BLaER1 treated with 17β-estradiol and CSF1 and Interleukin-3, amounts not matched to agents 10 nM and 100 nM (cell line): Measurements from ENCODE around the gene NACC2.

Source experiments
- H3K27ac ChIP-seq, 11 experiments: shearing (Covaris generic); formaldehyde crosslinking; 2 replicates each; pipeline ENCODE4 v1.8.1; 2022
- H3K27me3 ChIP-seq, 11 experiments: shearing (Covaris generic); formaldehyde crosslinking; 2 replicates each; pipeline ENCODE4 v1.8.1; 2022
- H3K36me3 ChIP-seq, 11 experiments: shearing (Covaris generic); formaldehyde crosslinking; 2 replicates each; pipeline ENCODE4 v1.8.1; 2022
- H3K4me1 ChIP-seq, 10 experiments: shearing (Covaris generic); formaldehyde crosslinking; 2 replicates each; pipeline ENCODE4 v1.8.1; 2022
- H3K4me2 ChIP-seq, 11 experiments: shearing (Covaris generic); formaldehyde crosslinking; 2 replicates each; pipeline ENCODE4 v1.8.1; 2022
- H3K4me3 ChIP-seq, 10 experiments: shearing (Covaris generic); formaldehyde crosslinking; 2 replicates each; pipeline ENCODE4 v1.8.1; 2022
- H3K9ac ChIP-seq, 11 experiments: shearing (Covaris generic); formaldehyde crosslinking; 2 replicates each; pipeline ENCODE4 v1.8.1; 2022
- H3K9me3 ChIP-seq, 11 experiments: shearing (Covaris generic); formaldehyde crosslinking; replicated peaks in 1 of 11; 2 replicates each; pipeline ENCODE4 v1.8.1; 2022
- H4K20me1 ChIP-seq, 11 experiments: shearing (Covaris generic); formaldehyde crosslinking; 2 replicates each; pipeline ENCODE4 v1.8.1; 2022
- Cebpa-rat ChIP-seq, 11 experiments: shearing (Covaris generic); IDR thresholded peaks; 2 replicates each; pipeline ENCODE4 v1.8.1; 2022

NACC2 gene

GRCh38 chr9:136096505-136097001, 1.5 kb upstream of the NACC2 start:
- no peaks in the 10 kb centered on the region; a peak in 1 of 22 replicates for H3K36me3 ChIP-seq
- H3K4me3 ChIP-seq = no peak overlapping the region
- no peak for TF ChIP-seq Cebpa-rat (IDR thresholded peaks at IDR 0.05)
- H3K4me1 ChIP-seq = peaks cover 27 to 61% (median 36%) of the 10 kb centered on the region in 10 experiments
- peaks cover 36 to 76% (median 73%) of the 10 kb centered on the region in 11 experiments for H3K27me3 ChIP-seq
- peaks cover 0 to 24% (median 0%) of the 10 kb centered on the region in 11 experiments; a peak in 8 of 22 replicates for H4K20me1 ChIP-seq
- no peak overlapping the region for H3K27ac ChIP-seq
- H3K9me3 ChIP-seq = no peaks in the 10 kb centered on the region
- H3K9ac ChIP-seq = no peak overlapping the region
- peak overlapping the region in 3 of 11 experiments; percentile 94 to 98 (median 94); a peak in 3 of 22 replicates for H3K4me2 ChIP-seq

GRCh38 chr9:136093995-136094881, 851 bp downstream of the NACC2 start:
- peak overlapping the region in 7 of 11 experiments; percentile 35 to 89 (median 71); a peak in 15 of 22 replicates for H3K9ac ChIP-seq
- peak overlapping the region in 6 of 11 experiments; percentile 7 to 76 (median 63); a peak in 9 of 22 replicates for H3K27ac ChIP-seq
- H3K9me3 ChIP-seq = no peaks in the 10 kb centered on the region
- peaks cover 0 to 47% (median 0%) of the 10 kb centered on the region in 11 experiments; a peak in 8 of 22 replicates for H4K20me1 ChIP-seq
- no peaks in the 10 kb centered on the region; a peak in 1 of 22 replicates for H3K36me3 ChIP-seq
- peak overlapping the region; percentile 74 to 98 (median 82) for H3K4me2 ChIP-seq
- peaks cover 36 to 83% (median 75%) of the 10 kb centered on the region in 11 experiments for H3K27me3 ChIP-seq
- no peak for TF ChIP-seq Cebpa-rat (IDR thresholded peaks at IDR 0.05)
- peak overlapping the region; percentile 48 to 86 (median 61); a peak in 19 of 20 replicates for H3K4me3 ChIP-seq
- H3K4me1 ChIP-seq = peaks cover 30 to 71% (median 51%) of the 10 kb centered on the region in 10 experiments

- H4K20me1 ChIP-seq = peaks cover 0 to 52% (median 0%) of the 10 kb centered on the region in 11 experiments; a peak in 8 of 22 replicates
- H3K9ac ChIP-seq = peak overlapping the region in 4 of 11 experiments; percentile 71 to 89 (median 82); a peak in 6 of 22 replicates
- H3K36me3 ChIP-seq = no peaks in the 10 kb centered on the region; a peak in 1 of 22 replicates
- peaks cover 29 to 79% (median 68%) of the 10 kb centered on the region in 11 experiments for H3K27me3 ChIP-seq
- H3K27ac ChIP-seq = peak overlapping the region in 2 of 11 experiments; percentile 58 to 75; a peak in 4 of 22 replicates
- H3K9me3 ChIP-seq = no peaks in the 10 kb centered on the region
- H3K4me2 ChIP-seq = peak overlapping the region in 10 of 11 experiments; percentile 74 to 98 (median 83); a peak in 14 of 22 replicates
- no peak for TF ChIP-seq Cebpa-rat (IDR thresholded peaks at IDR 0.05)
- H3K4me1 ChIP-seq = peaks cover 30 to 71% (median 52%) of the 10 kb centered on the region in 10 experiments
- peak overlapping the region in 6 of 10 experiments; percentile 58 to 86 (median 76); a peak in 9 of 20 replicates for H3K4me3 ChIP-seq
Measured at GRCh38 chr9:136093346-136093986, 1.6 kb downstream of the NACC2 start.

DNA sequence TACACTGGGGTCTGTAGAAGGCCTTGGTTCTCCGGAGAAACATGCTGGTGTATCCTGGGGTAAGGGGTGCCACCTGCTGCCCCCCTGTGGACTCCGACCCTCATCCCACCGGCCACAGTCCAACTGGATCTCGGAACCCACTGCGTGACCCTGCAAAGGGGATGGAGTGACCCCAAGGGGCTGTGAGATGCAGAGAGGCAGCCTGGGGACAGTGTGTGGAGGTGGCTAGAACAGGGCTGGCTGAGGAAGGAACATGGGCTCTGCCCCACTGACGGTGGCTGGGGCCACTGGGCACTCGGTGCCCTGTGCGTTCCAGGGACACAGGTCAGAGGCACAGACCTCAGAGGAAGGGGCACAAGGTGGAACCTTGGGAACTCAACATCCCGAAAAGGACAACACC, 2.3 kb downstream of the NACC2 start:
- peak overlapping the region in 3 of 11 experiments; percentile 35 to 89 (median 88); a peak in 3 of 22 replicates for H3K9ac ChIP-seq
- peak overlapping the region in 4 of 11 experiments; percentile 87 to 98 (median 96); a peak in 8 of 22 replicates for H3K4me2 ChIP-seq
- no peak overlapping the region for H3K27ac ChIP-seq
- H3K4me3 ChIP-seq = peak overlapping the region in 2 of 10 experiments; percentile 75 to 86; a peak in 3 of 20 replicates
- peaks cover 29 to 81% (median 68%) of the 10 kb centered on the region in 11 experiments for H3K27me3 ChIP-seq
- peaks cover 0 to 60% (median 0%) of the 10 kb centered on the region in 11 experiments; a peak in 8 of 22 replicates for H4K20me1 ChIP-seq
- peaks cover 38 to 77% (median 60%) of the 10 kb centered on the region in 10 experiments for H3K4me1 ChIP-seq
- no peak for TF ChIP-seq Cebpa-rat (IDR thresholded peaks at IDR 0.05)
- no peaks in the 10 kb centered on the region for H3K9me3 ChIP-seq
- H3K36me3 ChIP-seq = no peaks in the 10 kb centered on the region; a peak in 1 of 22 replicates

- TF ChIP-seq Cebpa-rat (IDR thresholded peaks at IDR 0.05) = no peak
- Histone ChIP-seq H3K27me3 (peaks cover 24 to 81% (median 68%) of the 10 kb centered on the region in 11 experiments), H3K4me2 (peak overlapping the region in 5 of 11 experiments; percentile 87 to 98 (median 96); a peak in 8 of 22 replicates), H3K36me3 (no peaks in the 10 kb centered on the region; a peak in 1 of 22 replicates), H3K9me3 (no peaks in the 10 kb centered on the region), H3K27ac (peak overlapping the region in 2 of 11 experiments; percentile 79 to 86; a peak in 2 of 22 replicates), H3K9ac (peak overlapping the region in 4 of 11 experiments; percentile 47 to 88 (median 68); a peak in 5 of 22 replicates), H4K20me1 (peaks cover 0 to 64% (median 0%) of the 10 kb centered on the region in 11 experiments; a peak in 8 of 22 replicates), H3K4me1 (peaks cover 42 to 82% (median 64%) of the 10 kb centered on the region in 10 experiments), H3K4me3 (no peak overlapping the region; a peak in 1 of 20 replicates)
Measured at GRCh38 chr9:136092353-136092650, 2.8 kb downstream of the NACC2 start.

DNA sequence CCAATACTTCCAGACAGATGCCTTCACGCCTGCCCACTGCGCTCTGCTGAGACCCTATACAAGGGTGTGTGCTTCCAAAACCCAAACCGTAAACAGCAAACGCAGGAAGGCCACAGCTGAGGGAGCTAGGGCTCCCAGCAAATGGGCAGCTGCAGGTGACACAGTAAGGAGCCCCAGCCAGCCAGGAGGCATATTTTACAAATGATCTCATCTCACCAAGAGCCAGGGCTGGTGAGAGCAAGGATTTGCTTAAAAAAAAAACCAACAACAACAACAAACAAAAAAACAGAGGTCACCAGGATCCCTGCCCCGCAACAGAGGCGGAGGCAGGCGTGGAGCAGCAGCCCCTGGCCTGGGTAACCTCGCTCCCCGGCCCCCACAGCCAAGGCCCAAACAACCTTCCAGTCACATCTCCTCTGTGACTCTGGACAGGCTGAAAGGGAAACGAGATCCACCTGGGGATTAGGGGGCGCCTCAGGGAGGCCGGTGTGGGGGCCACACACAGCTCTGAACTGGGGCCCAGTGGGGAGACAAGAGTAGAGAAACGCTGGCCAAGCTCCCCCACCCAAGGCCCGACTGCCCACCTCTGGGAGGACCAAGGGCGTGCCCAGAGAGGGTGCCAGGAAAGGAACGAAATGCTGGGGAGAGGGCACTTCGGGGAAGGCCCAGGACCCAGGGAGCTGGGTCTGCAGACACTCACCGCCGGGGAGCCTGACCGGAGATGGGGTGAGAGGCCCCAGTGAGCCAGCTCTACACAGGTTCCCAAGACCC, 3.3 kb downstream of the NACC2 start:
- Histone ChIP-seq H3K9me3 (no peaks in the 10 kb centered on the region), H3K4me1 (peaks cover 47 to 87% (median 69%) of the 10 kb centered on the region in 10 experiments), H3K4me2 (peak overlapping the region in 7 of 11 experiments; percentile 41 to 98 (median 94); a peak in 12 of 22 replicates), H3K27ac (peak overlapping the region in 8 of 11 experiments; percentile 4 to 86 (median 77); a peak in 10 of 22 replicates), H4K20me1 (peaks cover 0 to 69% (median 0%) of the 10 kb centered on the region in 11 experiments; a peak in 8 of 22 replicates), H3K9ac (peak overlapping the region in 7 of 11 experiments; percentile 29 to 88 (median 65); a peak in 9 of 22 replicates), H3K36me3 (no peaks in the 10 kb centered on the region; a peak in 1 of 22 replicates), H3K27me3 (peaks cover 19 to 80% (median 67%) of the 10 kb centered on the region in 11 experiments), H3K4me3 (no peak overlapping the region)
- TF ChIP-seq Cebpa-rat (IDR thresholded peaks at IDR 0.05) = no peak

DNA sequence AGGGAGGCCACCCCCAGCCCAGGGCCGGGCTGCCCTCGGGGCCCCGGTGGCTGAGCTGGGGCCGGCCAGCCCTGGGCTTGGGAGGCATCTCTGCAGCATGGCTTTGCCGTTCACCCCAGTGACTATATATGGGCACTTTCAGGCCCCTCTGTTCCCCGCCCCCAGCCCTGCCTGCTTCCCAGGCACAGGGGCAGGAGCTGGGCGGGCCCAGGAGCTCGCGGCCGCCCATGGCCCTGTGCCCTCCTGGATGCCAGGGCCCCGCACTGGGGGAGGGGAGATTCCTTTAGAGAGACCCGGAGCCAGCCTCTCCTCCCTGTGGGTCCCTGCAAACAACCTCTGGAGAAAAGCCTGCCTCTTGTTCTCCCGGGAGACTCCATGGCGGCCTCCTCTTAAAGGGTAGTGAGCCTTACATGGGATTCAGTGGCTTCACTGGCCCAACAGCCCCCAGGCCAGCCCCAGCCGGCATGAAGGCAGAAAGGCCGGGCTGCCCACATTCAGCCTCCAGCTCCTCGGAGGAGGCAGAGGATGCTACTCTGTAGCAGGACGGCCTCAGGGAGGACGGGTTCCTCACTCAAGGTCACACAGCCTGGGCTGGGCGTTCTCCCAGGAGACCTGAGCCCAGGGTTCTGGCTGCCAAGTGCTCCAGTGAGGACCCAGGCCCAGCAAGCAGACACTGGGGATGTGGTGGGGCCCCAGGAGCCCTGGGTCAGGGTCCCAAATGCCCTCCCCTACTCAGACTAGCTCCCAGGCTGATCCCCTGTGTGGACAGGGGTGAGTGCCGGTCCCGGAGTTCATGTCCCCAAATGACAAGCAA, 4.1 kb downstream of the NACC2 start:
- Histone ChIP-seq H3K27me3 (peaks cover 12 to 72% (median 60%) of the 10 kb centered on the region in 11 experiments), H3K9me3 (no peaks in the 10 kb centered on the region), H4K20me1 (peaks cover 0 to 77% (median 0%) of the 10 kb centered on the region in 11 experiments; a peak in 8 of 22 replicates), H3K9ac (peak overlapping the region; percentile 29 to 88 (median 60); a peak in 18 of 22 replicates), H3K4me2 (peak overlapping the region in 10 of 11 experiments; percentile 5 to 98 (median 90); a peak in 20 of 22 replicates), H3K36me3 (no peaks in the 10 kb centered on the region; a peak in 1 of 22 replicates), H3K4me1 (peaks cover 55 to 91% (median 74%) of the 10 kb centered on the region in 10 experiments), H3K27ac (peak overlapping the region in 10 of 11 experiments; percentile 74 to 86 (median 82); a peak in 17 of 22 replicates), H3K4me3 (peak overlapping the region in 1 of 10 experiments; percentile 21; a peak in 1 of 20 replicates)
- TF ChIP-seq Cebpa-rat (IDR thresholded peaks at IDR 0.05) = no peak
